ENCODE measurements around the gene SYNDIG1.

DNA sequence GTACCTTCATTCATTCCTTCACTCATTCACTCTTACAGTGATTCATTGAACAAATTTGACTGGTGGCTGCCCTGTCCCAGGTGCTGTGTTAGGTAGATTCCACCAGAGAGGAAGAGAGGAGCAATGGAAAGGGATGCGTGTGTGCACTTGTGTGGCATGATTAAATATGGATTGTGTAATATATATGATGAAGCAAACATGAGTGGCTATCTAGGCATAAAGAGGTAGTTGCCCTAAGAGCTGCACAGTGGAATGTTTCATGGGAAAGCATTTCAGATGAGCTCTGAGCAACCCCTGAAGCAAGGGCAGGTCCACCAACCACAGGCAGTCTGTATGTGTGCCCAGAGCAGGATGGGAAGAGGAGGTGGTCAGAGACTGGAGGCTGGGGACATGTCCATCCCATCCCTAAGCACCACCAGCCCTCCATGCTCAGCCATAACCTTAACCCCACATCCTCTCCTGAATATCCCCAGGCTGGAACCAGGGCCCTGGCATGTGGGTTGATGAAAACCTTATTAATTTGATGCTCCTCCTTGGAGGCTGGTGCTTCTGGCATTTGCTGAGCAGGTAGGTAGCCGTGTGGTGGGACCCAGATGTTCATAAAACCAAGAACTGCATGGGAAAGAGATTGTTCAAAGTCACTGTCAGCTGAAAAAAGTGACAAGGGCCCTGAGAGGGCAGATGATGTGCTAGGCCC is 226.2 kb downstream of the SYNDIG1 start:
- TF ChIP-seq CTCF (IDR thresholded peaks at IDR 0.05) (no peak), POLR2A (IDR thresholded peaks at IDR 0.05) (no peak)
